ACC112 (cell line): ENCODE results near the gene KCNJ11.

Experiments
- H2AFZ ChIP-seq: fragments of 200-600 bp; sonication (generic); one replicate; pipeline ENCODE4 v1.6.0; 2017; ENCODE audit warnings: antibody characterized with exemption, low read length; ENCODE audit not compliant: unreplicated experiment
- H3K27ac ChIP-seq: fragments of 200-600 bp; sonication (generic); 2 replicates; pipeline ENCODE4 v1.5.1; 2014; ENCODE audit warnings: low read depth, mild to moderate bottlenecking, antibody characterized with exemption, low read length, moderate library complexity
- H3K27me3 ChIP-seq: fragments of 200-600 bp; sonication (generic); 2 replicates; pipeline ENCODE4 v1.6.1; 2014; ENCODE audit warnings: mild to moderate bottlenecking, antibody characterized with exemption, low read length, moderate library complexity, mixed read lengths; ENCODE audit not compliant: insufficient read depth
- H3K36me3 ChIP-seq: fragments of 200-600 bp; sonication (generic); 2 replicates; pipeline ENCODE4 v1.6.1; 2016; ENCODE audit warnings: mild to moderate bottlenecking, antibody characterized with exemption, low read length, moderate library complexity, mixed read lengths; ENCODE audit not compliant: insufficient read depth
- H3K4me1 ChIP-seq: fragments of 200-600 bp; sonication (generic); one replicate; pipeline ENCODE4 v1.6.1; 2016; ENCODE audit warnings: low read length, mixed read lengths; ENCODE audit not compliant: insufficient read depth, unreplicated experiment, control insufficient read depth
- H3K4me3 ChIP-seq: fragments of 200-600 bp; sonication (generic); 2 replicates; pipeline ENCODE4 v1.5.1; 2014; ENCODE audit warnings: mild to moderate bottlenecking, low read depth, low read length
- H3K79me2 ChIP-seq: fragments of 200-600 bp; sonication (generic); one replicate; pipeline ENCODE4 v1.6.0; 2016; ENCODE audit warnings: low read length; ENCODE audit not compliant: control insufficient read depth, unreplicated experiment, insufficient read depth

The KCNJ11 gene

GRCh38 chr11:17353821-17354600, 34.4 kb downstream of the KCNJ11 start:
- Histone ChIP-seq H2AFZ (peak overlapping the region; percentile 100), H3K36me3 (peaks cover 23% of the 10 kb centered on the region), H3K27ac (peak overlapping the region; percentile 61), H3K4me1 (peaks cover 8% of the 10 kb centered on the region), H3K4me3 (peak overlapping the region; percentile 88), H3K27me3 (no peaks in the 10 kb centered on the region), H3K79me2 (peaks cover 8% of the 10 kb centered on the region)

- Histone ChIP-seq H3K4me1 (peaks cover 8% of the 10 kb centered on the region), H3K27me3 (no peaks in the 10 kb centered on the region), H3K79me2 (peaks cover 8% of the 10 kb centered on the region), H3K36me3 (peaks cover 15% of the 10 kb centered on the region), H3K4me3 (peak overlapping the region; percentile 88), H2AFZ (peak overlapping the region; percentile 100), H3K27ac (peak overlapping the region; percentile 61)
Observed at GRCh38 chr11:17352950-17353820, 35.3 kb downstream of the KCNJ11 start.

- no peaks in the 10 kb centered on the region for H3K27me3 ChIP-seq
- peak within 1 kb of the TSS; percentile 59; the same call in 1 of the 2 replicates for H3K27ac ChIP-seq
- H3K4me3 ChIP-seq = peak within 1 kb of the TSS; percentile 88
- peaks cover 8% of the 10 kb centered on the region for H3K79me2 ChIP-seq
- peaks cover under 1% of the 10 kb centered on the region; the same call in 1 of the 2 replicates for H3K36me3 ChIP-seq
- peaks cover 8% of the 10 kb centered on the region for H3K4me1 ChIP-seq
- H2AFZ ChIP-seq = peak within 1 kb of the TSS; percentile 95
Observed at GRCh38 chr11:17351510-17352176, 36.8 kb downstream of the KCNJ11 start, which contains the start of gene NCR3LG1. Gene NCR3LG1, plus strand, starts transcription at chr11:17351800. Its CDS starts 170 bp downstream, at chr11:17351970.

- no peaks in the 10 kb centered on the region for H3K27me3 ChIP-seq
- H2AFZ ChIP-seq = peak overlapping the region; percentile 95
Observed at GRCh38 chr11:17351172-17351509, 37.3 kb downstream of the KCNJ11 start.

GRCh38 chr11:17350455-17351171, 37.8 kb downstream of the KCNJ11 start:
- peak overlapping the region; percentile 88 for H3K4me3 ChIP-seq
- peaks cover 8% of the 10 kb centered on the region for H3K4me1 ChIP-seq
- no peaks in the 10 kb centered on the region for H3K36me3 ChIP-seq
- no peak overlapping the region for H3K27ac ChIP-seq
- no peaks in the 10 kb centered on the region for H3K27me3 ChIP-seq
- no peak overlapping the region for H2AFZ ChIP-seq
- H3K79me2 ChIP-seq = peaks cover 4% of the 10 kb centered on the region

More at GRCh38 chr11:17351172-17351509, 37.3 kb downstream of the KCNJ11 start:
- H3K79me2 ChIP-seq = peaks cover 4% of the 10 kb centered on the region
- peaks cover 8% of the 10 kb centered on the region for H3K4me1 ChIP-seq
- peak overlapping the region; percentile 88 for H3K4me3 ChIP-seq
- peak overlapping the region; percentile 59; the same call in 1 of the 2 replicates for H3K27ac ChIP-seq
- no peaks in the 10 kb centered on the region for H3K36me3 ChIP-seq

- Histone ChIP-seq H2AFZ (no peak overlapping the region), H3K27me3 (no peaks in the 10 kb centered on the region), H3K79me2 (no peaks in the 10 kb centered on the region), H3K27ac (no peak overlapping the region), H3K36me3 (no peaks in the 10 kb centered on the region), H3K4me3 (no peak overlapping the region), H3K4me1 (peaks cover 12% of the 10 kb centered on the region)
Observed at GRCh38 chr11:17347676-17348075, 40.8 kb downstream of the KCNJ11 start.

GRCh38 chr11:17343907-17344306, 44.6 kb downstream of the KCNJ11 start:
- no peak overlapping the region for H3K4me3 ChIP-seq
- peak overlapping the region; percentile 57 for H3K27ac ChIP-seq
- H3K79me2 ChIP-seq = no peaks in the 10 kb centered on the region
- no peaks in the 10 kb centered on the region for H3K27me3 ChIP-seq
- H2AFZ ChIP-seq = no peak overlapping the region
- no peaks in the 10 kb centered on the region for H3K36me3 ChIP-seq
- peaks cover 12% of the 10 kb centered on the region for H3K4me1 ChIP-seq

- Histone ChIP-seq H3K36me3 (no peaks in the 10 kb centered on the region), H3K27me3 (no peaks in the 10 kb centered on the region), H3K27ac (peak overlapping the region; percentile 57), H2AFZ (no peak overlapping the region), H3K4me1 (peaks cover 12% of the 10 kb centered on the region), H3K79me2 (no peaks in the 10 kb centered on the region), H3K4me3 (no peak overlapping the region)
Observed at GRCh38 chr11:17343257-17343656, 45.2 kb downstream of the KCNJ11 start.
